Activated CD8-positive, alpha-beta T cell treated with anti-CD3 and anti-CD28 coated beads, Interleukin-2, amount 10 ng/mL, durations not matched to agents 7 days and 5 days (primary cell): Measurements from ENCODE around the gene TBX2. TPM values are rescaled to one million over a fixed set of nuclear protein-coding genes. Genes with fewer than 3 reads are reported as not detected.

Experiments
- ATAC-seq: fragments of 150-1000 bp; cut with Tn5 transposase; one replicate; pipeline ENCODE4 v1.10.0; 2021; ENCODE audit warnings: moderate library complexity
- CTCF ChIA-PET: fragments of 350-600 bp; sonication (Branson Sonifier 250); formaldehyde crosslinking; loops from one replicate; lab custom pipeline; 2021; ENCODE audit warnings: antibody characterized with exemption; lab: Charles Lee
- POLR2A ChIA-PET: fragments of 350-600 bp; sonication (Branson Sonifier 250); formaldehyde crosslinking; loops from one replicate; lab custom pipeline; 2021; ENCODE audit warnings: antibody characterized with exemption; lab: Charles Lee
- DNase-seq: peaks from one replicate; pipeline ENCODE4 v3.0.0-alpha.2; 2020
- H3K27ac Mint-ChIP-seq: one replicate; pipeline ENCODE4 v1.8.0; 2021; ENCODE audit warnings: mild to moderate bottlenecking, mixed read lengths
- H3K27me3 Mint-ChIP-seq: one replicate; pipeline ENCODE4 v1.8.0; 2021; ENCODE audit warnings: low read depth, mixed read lengths
- H3K36me3 Mint-ChIP-seq: one replicate; pipeline ENCODE4 v1.8.0; 2021; ENCODE audit warnings: low read depth, mixed read lengths
- H3K4me1 Mint-ChIP-seq: one replicate; pipeline ENCODE4 v1.8.0; 2021; ENCODE audit warnings: low read depth, mixed read lengths
- H3K4me3 Mint-ChIP-seq: one replicate; pipeline ENCODE4 v1.8.0; 2021; ENCODE audit warnings: mild to moderate bottlenecking, mixed read lengths
- H3K9me3 Mint-ChIP-seq: one replicate; pipeline ENCODE4 v1.8.0; 2022; ENCODE audit warnings: mixed read lengths; ENCODE audit not compliant: insufficient read depth
- total RNA-seq, 2 experiments: library from RNA; stranded (reverse); gene quantifications; one replicate each; pipeline ENCODE4 v1.2.3, GENCODE V29; 2021

Gene TBX2
- total RNA-seq, 2 experiments from 2014 or later: not detected

- Mint-ChIP-seq H3K27ac (no peak overlapping the region), H3K9me3 (no peaks in the 10 kb centered on the region), H3K4me1 (peaks cover 28% of the 10 kb centered on the region), H3K36me3 (peaks cover 5% of the 10 kb centered on the region), H3K27me3 (peaks cover 60% of the 10 kb centered on the region), H3K4me3 (peak overlapping the region; percentile 8)
- ChIA-PET POLR2A (interaction anchor here (0.7 kb wide), 1 partner anchor 680 kb away, joined by 3 read pairs; no protein-coding TSS in a partner anchor), CTCF (no interaction called here)
- ATAC-seq: no peak
- DNase-seq: no peak
Measured at GRCh38 chr17:61400717-61401388, 1.2 kb downstream of the TBX2 start.

- peaks cover 5% of the 10 kb centered on the region for H3K36me3 Mint-ChIP-seq
- ChIA-PET POLR2A (interaction anchor here (0.7 kb wide), 1 partner anchor 681 kb away, joined by 3 read pairs; no protein-coding TSS in a partner anchor), CTCF (no interaction called here)
- H3K27ac Mint-ChIP-seq: no peak overlapping the region
- ATAC-seq (no peak), DNase-seq (no peak)
- H3K9me3 Mint-ChIP-seq: no peaks in the 10 kb centered on the region
- no peak overlapping the region for H3K4me3 Mint-ChIP-seq
- peaks cover 64% of the 10 kb centered on the region for H3K27me3 Mint-ChIP-seq
- H3K4me1 Mint-ChIP-seq: peaks cover 28% of the 10 kb centered on the region
Measured at GRCh38 chr17:61401389-61402072, 1.9 kb downstream of the TBX2 start.

- H3K36me3 Mint-ChIP-seq: peaks cover 5% of the 10 kb centered on the region
- DNase-seq (no peak), ATAC-seq (no peak)
- H3K27me3 Mint-ChIP-seq: peaks cover 69% of the 10 kb centered on the region
- peaks cover 28% of the 10 kb centered on the region for H3K4me1 Mint-ChIP-seq
- ChIA-PET POLR2A (no interaction called here), CTCF (no interaction called here)
- H3K4me3 Mint-ChIP-seq: no peak overlapping the region
- H3K27ac Mint-ChIP-seq: no peak overlapping the region
- no peaks in the 10 kb centered on the region for H3K9me3 Mint-ChIP-seq
Measured at GRCh38 chr17:61402073-61402541, 2.5 kb downstream of the TBX2 start.

- Mint-ChIP-seq H3K36me3 (peaks cover 5% of the 10 kb centered on the region), H3K27me3 (peaks cover 72% of the 10 kb centered on the region), H3K9me3 (no peaks in the 10 kb centered on the region), H3K27ac (no peak overlapping the region), H3K4me1 (peaks cover 27% of the 10 kb centered on the region), H3K4me3 (peak overlapping the region; percentile 43)
- DNase-seq (no peak), ATAC-seq (peak; percentile 18)
- ChIA-PET CTCF (interaction anchor here (1.0 kb wide), 1 partner anchor 9 kb away, joined by 6 read pairs; no protein-coding TSS in a partner anchor), POLR2A (no interaction called here)
Measured at GRCh38 chr17:61402978-61403800, 3.5 kb downstream of the TBX2 start.

DNA sequence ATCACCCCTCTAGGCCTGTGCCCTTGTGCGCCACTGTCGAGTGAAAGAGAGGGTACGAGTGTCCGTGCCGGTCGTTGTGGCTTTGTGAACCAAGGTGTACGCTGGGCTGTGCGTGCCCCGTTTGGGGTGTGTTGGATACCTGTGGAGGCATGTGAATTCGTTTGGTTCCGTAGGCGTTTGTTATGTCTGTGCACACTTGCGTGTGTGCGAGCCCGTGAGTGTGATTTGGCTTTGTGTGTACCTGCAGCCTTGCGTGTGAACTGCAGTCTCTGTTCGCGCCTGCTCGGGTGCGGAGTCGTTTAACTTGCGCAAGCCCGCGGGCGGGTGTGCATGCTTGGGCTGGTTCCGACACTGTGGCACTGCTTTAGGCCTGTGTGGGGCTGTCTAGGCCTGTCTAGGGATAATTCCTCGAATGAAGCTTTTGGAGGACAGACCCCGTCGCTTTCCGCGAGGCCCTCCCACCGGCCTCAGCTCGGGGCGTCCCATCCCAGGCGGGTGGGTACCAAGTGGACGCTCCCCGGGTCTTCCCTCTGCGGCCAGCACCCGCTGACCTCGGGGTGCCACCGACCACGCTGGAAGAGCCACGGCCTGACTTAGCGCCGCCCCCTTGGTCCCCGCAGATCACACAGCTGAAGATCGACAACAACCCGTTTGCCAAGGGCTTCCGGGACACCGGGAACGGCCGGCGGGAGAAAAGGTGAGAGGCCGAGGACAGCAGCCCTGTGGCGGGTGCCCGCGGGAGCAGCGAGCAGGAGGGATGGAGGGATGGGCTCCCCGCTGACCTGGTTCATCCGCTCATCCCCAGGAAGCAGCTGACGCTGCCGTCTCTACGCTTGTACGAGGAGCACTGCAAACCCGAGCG, 4.4 kb downstream of the TBX2 start:
- Mint-ChIP-seq H3K27ac (no peak overlapping the region), H3K4me3 (peak overlapping the region; percentile 45), H3K9me3 (no peaks in the 10 kb centered on the region), H3K27me3 (peaks cover 73% of the 10 kb centered on the region), H3K36me3 (peaks cover 2% of the 10 kb centered on the region), H3K4me1 (peaks cover 28% of the 10 kb centered on the region)
- ATAC-seq (no peak), DNase-seq (no peak)
- ChIA-PET POLR2A (no interaction called here), CTCF (interaction anchor here (0.8 to 1.0 kb wide), 2 partner anchors 8 kb away, joined by 3 to 6 read pairs; no protein-coding TSS in a partner anchor)

- H3K27me3 Mint-ChIP-seq: peaks cover 73% of the 10 kb centered on the region
- POLR2A ChIA-PET: no interaction called here
- H3K27ac Mint-ChIP-seq: no peak overlapping the region
- DNase-seq: no peak
- ATAC-seq: no peak
- no peak overlapping the region for H3K4me3 Mint-ChIP-seq
- H3K36me3 Mint-ChIP-seq: peaks cover 2% of the 10 kb centered on the region
- no peaks in the 10 kb centered on the region for H3K9me3 Mint-ChIP-seq
- CTCF ChIA-PET: interaction anchor here (0.8 kb wide), 1 partner anchor 8 kb away, joined by 3 read pairs; no protein-coding TSS in a partner anchor
- peaks cover 28% of the 10 kb centered on the region for H3K4me1 Mint-ChIP-seq
Measured at GRCh38 chr17:61404663-61404912, 4.9 kb downstream of the TBX2 start.

- DNase-seq (no peak), ATAC-seq (no peak)
- H3K27ac Mint-ChIP-seq: no peak overlapping the region
- no peak overlapping the region for H3K4me3 Mint-ChIP-seq
- POLR2A ChIA-PET: interaction anchor here (0.6 kb wide), 1 partner anchor 60 kb away, joined by 3 read pairs; no protein-coding TSS in a partner anchor
- H3K9me3 Mint-ChIP-seq: no peaks in the 10 kb centered on the region
- CTCF ChIA-PET: interaction anchor here (0.8 kb wide), 1 partner anchor 7 kb away, joined by 3 read pairs; no protein-coding TSS in a partner anchor
- peaks cover 77% of the 10 kb centered on the region for H3K27me3 Mint-ChIP-seq
- peaks cover 2% of the 10 kb centered on the region for H3K36me3 Mint-ChIP-seq
- peaks cover 32% of the 10 kb centered on the region for H3K4me1 Mint-ChIP-seq
Measured at GRCh38 chr17:61404913-61405685, 5.5 kb downstream of the TBX2 start.

DNA sequence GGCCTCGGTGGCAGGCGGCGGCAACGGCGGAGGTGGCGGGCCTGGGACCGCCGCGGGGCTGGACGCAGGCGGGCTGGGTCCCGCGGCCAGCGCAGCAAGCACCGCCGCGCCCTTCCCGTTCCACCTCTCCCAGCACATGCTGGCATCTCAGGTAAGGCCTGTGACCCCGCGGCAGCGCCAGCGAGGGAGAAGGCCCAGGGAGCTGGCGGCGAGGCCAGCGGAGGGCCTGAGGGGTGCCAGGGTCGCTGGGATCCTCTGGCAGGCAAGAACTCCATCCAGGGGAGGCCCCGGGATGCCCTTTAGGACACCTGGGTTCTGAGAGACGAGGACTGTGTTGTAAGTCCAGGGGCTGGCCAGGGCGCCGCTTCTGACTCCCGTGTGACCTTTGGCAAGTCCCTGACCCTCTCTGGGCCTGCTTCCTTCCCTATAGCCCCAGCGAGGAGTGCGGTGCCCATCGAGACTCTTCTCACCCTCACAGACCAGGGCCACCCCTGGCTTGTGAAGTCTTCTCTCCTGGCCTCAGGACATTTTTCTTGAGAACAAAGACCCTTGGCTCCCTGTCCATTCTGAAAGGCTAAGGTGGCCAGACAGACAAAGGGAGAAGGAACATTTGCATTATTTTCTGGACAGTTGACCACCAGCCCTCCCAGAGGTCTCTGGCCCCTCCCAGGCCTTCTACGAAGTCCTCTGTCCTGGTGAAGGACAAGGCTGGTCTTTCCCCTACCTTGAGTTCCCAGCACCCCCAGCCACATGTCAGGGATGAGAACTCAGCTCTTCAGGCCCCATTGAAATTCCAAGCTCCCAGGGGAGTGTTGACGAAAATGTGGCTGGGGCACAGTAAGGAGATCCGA, 6.3 kb downstream of the TBX2 start:
- CTCF ChIA-PET: no interaction called here
- POLR2A ChIA-PET: no interaction called here
- H3K27me3 Mint-ChIP-seq: peaks cover 80% of the 10 kb centered on the region

GRCh38 chr17:61406537-61406845, 6.8 kb downstream of the TBX2 start:
- Mint-ChIP-seq H3K4me1 (peaks cover 41% of the 10 kb centered on the region), H3K27ac (no peak overlapping the region), H3K27me3 (peaks cover 77% of the 10 kb centered on the region), H3K9me3 (no peaks in the 10 kb centered on the region), H3K4me3 (no peak overlapping the region), H3K36me3 (peaks cover 2% of the 10 kb centered on the region)
- DNase-seq: no peak
- CTCF ChIA-PET: no interaction called here
- ATAC-seq: no peak
- POLR2A ChIA-PET: no interaction called here

More for the DNA sequence above, 6.3 kb downstream of the TBX2 start:
- H3K36me3 Mint-ChIP-seq: peaks cover 2% of the 10 kb centered on the region
- H3K27ac Mint-ChIP-seq: no peak overlapping the region
- peaks cover 39% of the 10 kb centered on the region for H3K4me1 Mint-ChIP-seq
- no peak overlapping the region for H3K4me3 Mint-ChIP-seq
- H3K9me3 Mint-ChIP-seq: no peaks in the 10 kb centered on the region
- DNase-seq (no peak), ATAC-seq (no peak)
